Skeletal muscle tissue (tissue), 4 donors: ENCODE results near the gene ZNF814. TPM values are rescaled to one million over a fixed set of nuclear protein-coding genes. Genes with fewer than 3 reads are reported as not detected.
"Not testable (repeated sequence)": the region's sequence is repeated elsewhere in the genome, so short reads cannot be mapped to it uniquely, and the experiment has no call there.

Source experiments
- H3K27ac ChIP-seq: one replicate; pipeline ENCODE4 v1.7.0; 2013; ENCODE audit warnings: mild to moderate bottlenecking, low read depth, low read length, inconsistent platforms
- H3K27me3 ChIP-seq, 3 donors: one replicate each; pipeline ENCODE4 v1.7.0; 2013; ENCODE audit warnings: low read length in 3 of 3; ENCODE audit not compliant: control insufficient read depth in 3 of 3, insufficient read depth in 3 of 3
- H3K36me3 ChIP-seq, 3 donors: one replicate each; pipeline ENCODE4 v1.7.0; 2013; ENCODE audit warnings: low read length in 3 of 3; ENCODE audit not compliant: control insufficient read depth in 3 of 3, insufficient read depth in 3 of 3
- H3K4me1 ChIP-seq, 3 donors: one replicate each; pipeline ENCODE4 v1.7.0; 2013; ENCODE audit warnings: low read length in 3 of 3, mild to moderate bottlenecking in 3 of 3; ENCODE audit not compliant: control insufficient read depth in 3 of 3, insufficient read depth in 3 of 3
- H3K4me3 ChIP-seq, 3 donors: one replicate each; pipeline ENCODE4 v1.7.0; 2013; ENCODE audit warnings: low read length in 3 of 3
- H3K9ac ChIP-seq, 3 donors: one replicate each; pipeline ENCODE4 v1.7.0; 2013; ENCODE audit warnings: low read length in 3 of 3, mild to moderate bottlenecking in 3 of 3, moderate library complexity in 2 of 3, low read depth in 1 of 3
- H3K9me3 ChIP-seq, 3 donors: one replicate each; pipeline ENCODE4 v1.7.0; 2013; ENCODE audit warnings: low read length in 3 of 3; ENCODE audit not compliant: control insufficient read depth in 3 of 3
- total RNA-seq: library from RNA; depleted of rRNA; stranded (reverse); fragments of >200 nt; gene quantifications from one replicate; pipeline ENCODE4 v1.2.3, GENCODE V29; 2014
- donor health status: Osteomylitis.

ZNF814 gene
- total RNA-seq, result 13.0 TPM

DNA sequence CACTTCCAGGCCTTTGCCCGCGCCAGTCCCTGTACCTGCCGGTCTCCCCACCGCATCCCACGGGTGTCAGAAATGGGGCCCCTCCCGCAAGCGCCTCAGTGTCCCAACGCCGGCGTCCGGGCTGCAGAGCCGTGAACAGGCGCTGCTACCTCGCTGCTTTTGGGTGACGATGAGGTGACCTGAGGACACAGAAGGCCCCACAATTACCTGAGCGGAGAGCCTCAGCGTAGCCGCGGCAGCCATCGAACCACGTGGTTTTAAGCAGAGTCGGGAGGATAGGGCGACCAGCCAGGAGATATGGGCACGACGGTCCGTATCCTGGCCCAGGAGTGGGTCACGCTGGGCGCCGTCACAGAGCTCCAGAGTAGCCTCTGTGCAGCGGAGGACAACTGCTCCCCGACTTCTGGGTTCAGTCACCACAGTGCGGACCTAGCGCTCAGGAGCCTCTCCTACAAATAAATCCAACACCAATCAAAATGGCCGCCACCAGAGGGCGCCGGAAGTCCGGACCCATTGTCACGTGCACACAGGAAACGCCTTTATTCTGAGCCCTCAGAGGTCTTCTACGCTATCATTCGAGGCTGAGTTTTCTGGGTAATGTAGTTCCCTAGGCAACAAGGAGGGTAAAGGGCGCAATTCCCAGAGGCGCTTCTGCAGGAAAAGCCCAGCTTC lies at the start of gene ZNF814:
Gene ZNF814 (minus strand): TSS at position 478 of the 672 bp plus-strand sequence. CDS start 235 bp downstream, at position 243.
- Histone ChIP-seq H3K27ac (peak within 1 kb of the TSS; percentile 79), H3K36me3 (peaks cover 3 to 18% (median 8%) of the 10 kb centered on the region in 3 donors), H3K9me3 (no peaks in the 10 kb centered on the region), H3K4me1 (peaks cover 5 to 19% (median 7%) of the 10 kb centered on the region in 3 donors), H3K9ac (peak within 1 kb of the TSS; percentile 79 to 96 (median 85)), H3K27me3 (no peaks in the 10 kb centered on the region), H3K4me3 (peak within 1 kb of the TSS; percentile 69 to 98 (median 96))

GRCh38 chr19:57935731-57936130 lies 46.9 kb upstream of the ZNF814 start:
- Histone ChIP-seq H3K9ac (no peak overlapping the region), H3K4me3 (peak overlapping the region in 1 of 3 donors; percentile 78), H3K9me3 (peaks cover 13 to 14% (median 13%) of the 10 kb centered on the region in 3 donors), H3K27ac (no peak overlapping the region), H3K36me3 (peaks cover 19 to 22% (median 21%) of the 10 kb centered on the region in 3 donors), H3K4me1 (peaks cover 7 to 16% (median 7%) of the 10 kb centered on the region in 3 donors), H3K27me3 (no peaks in the 10 kb centered on the region)

GRCh38 chr19:57934820-57935665 lies 46.2 kb upstream of the ZNF814 start, which contains the start of gene ZNF418:
Gene ZNF418, minus strand, starts transcription at chr19:57935402. Its CDS starts 1,580 bp downstream, at chr19:57933822.
- Histone ChIP-seq H3K9ac (peak within 1 kb of the TSS; percentile 80 to 87 (median 84)), H3K4me3 (peak within 1 kb of the TSS; percentile 78 to 91 (median 86)), H3K27ac (peak within 1 kb of the TSS; percentile 46), H3K36me3 (peaks cover 21 to 24% (median 21%) of the 10 kb centered on the region in 3 donors), H3K4me1 (peaks cover 7 to 16% (median 7%) of the 10 kb centered on the region in 3 donors), H3K9me3 (peaks cover 11 to 18% (median 14%) of the 10 kb centered on the region in 3 donors), H3K27me3 (no peaks in the 10 kb centered on the region)

- Histone ChIP-seq H3K27ac (no peak overlapping the region), H3K9ac (no peak overlapping the region), H3K36me3 (peaks cover 43 to 65% (median 47%) of the 10 kb centered on the region in 3 donors), H3K9me3 (peaks cover 17 to 47% (median 21%) of the 10 kb centered on the region in 3 donors), H3K4me1 (no peaks in the 10 kb centered on the region), H3K4me3 (no peak overlapping the region), H3K27me3 (no peaks in the 10 kb centered on the region)
Observed at GRCh38 chr19:57927587-57927986, 38.8 kb upstream of the ZNF814 start.

- not testable (repeated sequence) for H3K9me3 ChIP-seq, H3K27me3 ChIP-seq
- H3K4me3 ChIP-seq, result peak within 1 kb of the TSS; percentile 93 to 94 (median 94)
- H3K4me1 ChIP-seq, result peaks cover 8 to 15% (median 10%) of the 10 kb centered on the region in 3 donors
- H3K36me3 ChIP-seq, result peaks cover 10 to 24% (median 14%) of the 10 kb centered on the region in 3 donors
- H3K9ac ChIP-seq, result peak within 1 kb of the TSS; percentile 76 to 92 (median 91)
- peak within 1 kb of the TSS; percentile 70 for H3K27ac ChIP-seq
Observed at GRCh38 chr19:57916168-57916995, 27.5 kb upstream of the ZNF814 start, which contains the start of gene ZNF417. Gene ZNF417, minus strand, starts transcription at chr19:57916592. Its CDS starts 181 bp downstream, at chr19:57916411.

- peaks cover 0 to 4% (median 0%) of the 10 kb centered on the region in 3 donors for H3K9me3 ChIP-seq
- no peak overlapping the region for H3K9ac ChIP-seq
- peak overlapping the region in 1 of 3 donors; percentile 20 for H3K4me3 ChIP-seq
- no peaks in the 10 kb centered on the region for H3K27me3 ChIP-seq
- H3K36me3 ChIP-seq, result peaks cover 15 to 28% (median 19%) of the 10 kb centered on the region in 3 donors
- H3K27ac ChIP-seq, result no peak overlapping the region
- H3K4me1 ChIP-seq, result peaks cover 8 to 15% (median 10%) of the 10 kb centered on the region in 3 donors
Observed at GRCh38 chr19:57914531-57914930, 25.7 kb upstream of the ZNF814 start.

- Histone ChIP-seq H3K27me3 (no peaks in the 10 kb centered on the region), H3K9ac (no peak overlapping the region), H3K36me3 (peaks cover 21 to 44% (median 31%) of the 10 kb centered on the region in 3 donors), H3K9me3 (peaks cover 0 to 4% (median 0%) of the 10 kb centered on the region in 3 donors), H3K4me1 (no peaks in the 10 kb centered on the region), H3K4me3 (no peak overlapping the region), H3K27ac (no peak overlapping the region)
Observed at GRCh38 chr19:57907394-57907793, 18.6 kb upstream of the ZNF814 start.

DNA sequence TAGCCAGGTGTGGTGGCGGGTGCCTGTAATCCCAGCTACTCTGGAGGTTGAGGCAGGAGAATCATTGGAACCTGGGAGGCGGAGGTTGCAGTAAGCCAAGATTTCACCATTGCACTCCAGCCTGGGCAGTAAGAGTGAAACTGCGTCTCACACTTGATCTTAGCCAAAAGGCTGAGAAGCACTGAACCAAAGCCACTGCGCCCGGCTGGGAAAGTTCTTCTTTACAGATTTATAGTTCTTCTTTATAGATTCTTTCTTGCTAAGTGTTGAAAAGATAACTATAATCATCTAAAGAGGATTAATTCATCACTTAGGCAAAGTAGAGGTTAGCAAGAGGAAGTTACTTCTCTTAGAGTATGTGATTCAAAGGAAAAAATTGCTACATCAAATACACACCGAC lies 16.4 kb upstream of the ZNF814 start:
- Histone ChIP-seq H3K4me1 (no peaks in the 10 kb centered on the region), H3K9me3 (no peaks in the 10 kb centered on the region), H3K27ac (no peak overlapping the region), H3K9ac (no peak overlapping the region), H3K27me3 (no peaks in the 10 kb centered on the region), H3K4me3 (no peak overlapping the region), H3K36me3 (peaks cover 11 to 25% (median 17%) of the 10 kb centered on the region in 3 donors)

- H3K4me3 ChIP-seq, result no peak overlapping the region
- H3K27me3 ChIP-seq, result no peaks in the 10 kb centered on the region
- no peak overlapping the region for H3K27ac ChIP-seq
- H3K9me3 ChIP-seq, result no peaks in the 10 kb centered on the region
- no peaks in the 10 kb centered on the region for H3K4me1 ChIP-seq
- H3K9ac ChIP-seq, result no peak overlapping the region
- peaks cover 8 to 17% (median 14%) of the 10 kb centered on the region in 3 donors for H3K36me3 ChIP-seq
Observed at GRCh38 chr19:57903618-57904184, 14.9 kb upstream of the ZNF814 start.
